BLaER1 treated with 17β-estradiol and CSF1 and Interleukin-3, amounts not matched to agents 10 nM and 100 nM (cell line): ENCODE results near the gene RNF214.

ENCODE experiments used
- H3K27ac ChIP-seq, 11 experiments: shearing (Covaris generic); formaldehyde crosslinking; 2 replicates each; pipeline ENCODE4 v1.8.1; 2022
- H3K27me3 ChIP-seq, 11 experiments: shearing (Covaris generic); formaldehyde crosslinking; 2 replicates each; pipeline ENCODE4 v1.8.1; 2022
- H3K36me3 ChIP-seq, 11 experiments: shearing (Covaris generic); formaldehyde crosslinking; 2 replicates each; pipeline ENCODE4 v1.8.1; 2022
- H3K4me1 ChIP-seq, 10 experiments: shearing (Covaris generic); formaldehyde crosslinking; 2 replicates each; pipeline ENCODE4 v1.8.1; 2022
- H3K4me2 ChIP-seq, 11 experiments: shearing (Covaris generic); formaldehyde crosslinking; 2 replicates each; pipeline ENCODE4 v1.8.1; 2022
- H3K4me3 ChIP-seq, 10 experiments: shearing (Covaris generic); formaldehyde crosslinking; 2 replicates each; pipeline ENCODE4 v1.8.1; 2022
- H3K9ac ChIP-seq, 11 experiments: shearing (Covaris generic); formaldehyde crosslinking; 2 replicates each; pipeline ENCODE4 v1.8.1; 2022
- H3K9me3 ChIP-seq, 11 experiments: shearing (Covaris generic); formaldehyde crosslinking; replicated peaks in 1 of 11; 2 replicates each; pipeline ENCODE4 v1.8.1; 2022
- H4K20me1 ChIP-seq, 11 experiments: shearing (Covaris generic); formaldehyde crosslinking; 2 replicates each; pipeline ENCODE4 v1.8.1; 2022
- Cebpa-rat ChIP-seq, 11 experiments: shearing (Covaris generic); IDR thresholded peaks; 2 replicates each; pipeline ENCODE4 v1.8.1; 2022

The RNF214 gene

DNA sequence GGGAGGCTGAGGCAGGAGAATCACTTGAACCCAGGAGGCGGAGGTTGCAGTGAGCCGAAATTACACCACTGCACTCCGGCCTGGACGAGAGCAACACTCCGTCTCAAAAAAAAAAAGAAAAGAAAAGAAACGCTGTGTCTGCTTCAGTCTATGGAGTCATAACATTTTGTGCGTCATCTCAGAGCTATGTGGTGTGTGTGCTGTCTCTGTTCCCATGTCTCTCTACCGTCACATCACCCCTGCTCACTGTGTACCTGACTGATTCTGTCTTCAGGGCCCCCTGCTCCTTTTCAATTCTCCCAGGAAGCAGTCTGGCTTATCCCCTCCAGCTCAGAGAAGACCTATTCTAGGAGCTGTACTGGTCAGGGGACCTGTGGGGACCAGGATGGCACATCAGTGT is 65.7 kb downstream of the RNF214 start:
- no peak overlapping the region for H3K4me2 ChIP-seq
- H3K9ac ChIP-seq, result no peak overlapping the region
- no peak for TF ChIP-seq Cebpa-rat (IDR thresholded peaks at IDR 0.05)
- H3K36me3 ChIP-seq, result peaks cover 0 to 35% (median 10%) of the 10 kb centered on the region in 11 experiments; a peak in 10 of 22 replicates
- no peak overlapping the region for H3K4me3 ChIP-seq
- H3K27me3 ChIP-seq, result no peaks in the 10 kb centered on the region
- no peak overlapping the region for H3K27ac ChIP-seq
- no peaks in the 10 kb centered on the region for H4K20me1 ChIP-seq
- H3K4me1 ChIP-seq, result peaks cover 0 to 10% (median 3%) of the 10 kb centered on the region in 10 experiments; a peak in 12 of 20 replicates
- no peaks in the 10 kb centered on the region for H3K9me3 ChIP-seq

DNA sequence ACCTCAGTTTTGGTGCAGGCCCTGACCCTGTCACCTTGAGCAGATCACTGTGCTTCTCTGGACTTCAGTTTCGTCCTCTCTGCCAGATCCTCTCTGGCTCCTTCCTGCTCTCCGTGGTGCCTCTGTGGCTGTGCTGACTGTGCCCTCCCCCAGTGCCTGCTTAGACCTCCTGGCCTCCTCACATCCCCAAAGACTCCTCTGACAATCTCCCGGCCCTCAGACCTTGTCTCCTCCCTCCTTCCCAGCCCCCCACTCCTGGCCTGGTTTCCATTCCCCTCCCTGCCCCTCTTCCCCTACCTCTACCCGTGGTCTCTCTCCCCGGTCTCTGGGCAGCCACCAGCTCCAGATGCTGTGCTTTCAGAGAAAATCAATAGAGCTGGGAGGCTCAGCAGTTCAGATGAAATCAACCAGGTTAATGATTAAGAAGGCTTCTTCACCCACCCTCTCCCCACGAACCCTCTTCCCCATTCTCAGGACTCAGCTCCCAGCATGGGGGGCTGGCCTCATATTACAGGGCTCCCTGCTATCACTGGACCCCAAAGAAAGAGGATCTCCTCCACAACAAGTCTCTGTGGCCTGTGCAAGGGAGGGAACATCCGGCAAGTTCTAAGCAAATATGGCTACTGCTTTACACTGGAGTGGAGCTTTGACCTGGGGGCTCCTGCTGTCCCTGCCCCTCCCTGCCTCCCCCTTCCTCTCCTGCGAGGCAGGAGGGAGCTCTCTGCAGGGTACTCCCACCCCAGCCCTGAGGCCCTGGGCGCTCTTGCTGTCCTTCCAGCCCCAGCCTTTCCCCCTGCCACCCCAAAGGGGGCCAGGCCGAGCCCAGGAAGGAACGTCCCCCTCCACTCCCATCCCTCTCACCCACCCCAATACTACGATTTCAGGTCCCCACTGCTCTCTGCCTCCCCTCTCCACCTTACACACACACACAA is 67.1 kb downstream of the RNF214 start:
- Histone ChIP-seq H3K9me3 (no peaks in the 10 kb centered on the region), H3K27ac (0 out of 22 replicates have a peak overlapping the region, but pooled peaks of 1 of the 11 experiments have one; percentile 5), H3K27me3 (no peaks in the 10 kb centered on the region), H3K4me1 (peaks cover 0 to 12% (median 10%) of the 10 kb centered on the region in 10 experiments; a peak in 12 of 20 replicates), H4K20me1 (no peaks in the 10 kb centered on the region), H3K4me2 (no peak overlapping the region), H3K9ac (no peak overlapping the region), H3K36me3 (peaks cover 0 to 24% (median 6%) of the 10 kb centered on the region in 11 experiments; a peak in 6 of 22 replicates), H3K4me3 (no peak overlapping the region)
- TF ChIP-seq Cebpa-rat (IDR thresholded peaks at IDR 0.05), result no peak

DNA sequence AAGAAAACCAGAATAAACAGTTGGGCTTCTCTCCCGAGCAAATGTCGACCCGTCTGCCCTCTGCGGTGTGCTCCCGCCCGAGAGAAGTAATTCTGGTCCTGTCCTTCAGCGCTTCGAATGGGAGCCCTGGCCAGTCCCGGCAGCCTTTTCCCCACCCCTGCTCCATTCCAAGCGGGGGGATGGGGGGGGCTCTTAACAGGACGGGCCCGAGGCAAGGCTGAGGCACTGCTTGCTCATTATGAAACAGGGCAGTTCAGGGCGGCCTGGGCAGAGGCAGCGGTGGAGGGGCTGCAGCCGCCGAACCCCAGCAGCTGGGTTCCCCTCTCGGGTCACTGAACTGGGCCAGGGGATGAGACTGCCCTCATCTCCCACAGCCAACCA is 67.8 kb downstream of the RNF214 start:
- no peaks in the 10 kb centered on the region for H3K9me3 ChIP-seq
- H3K36me3 ChIP-seq, result peaks cover 0 to 17% (median under 1%) of the 10 kb centered on the region in 11 experiments; a peak in 5 of 22 replicates
- no peaks in the 10 kb centered on the region; a peak in 1 of 22 replicates for H4K20me1 ChIP-seq
- no peak for TF ChIP-seq Cebpa-rat (IDR thresholded peaks at IDR 0.05)
- H3K4me3 ChIP-seq, result no peak overlapping the region
- H3K27me3 ChIP-seq, result no peaks in the 10 kb centered on the region
- H3K4me2 ChIP-seq, result no peak overlapping the region
- H3K4me1 ChIP-seq, result peaks cover 0 to 12% (median 10%) of the 10 kb centered on the region in 10 experiments; a peak in 12 of 20 replicates
- H3K27ac ChIP-seq, result no peak overlapping the region
- no peak overlapping the region for H3K9ac ChIP-seq

DNA sequence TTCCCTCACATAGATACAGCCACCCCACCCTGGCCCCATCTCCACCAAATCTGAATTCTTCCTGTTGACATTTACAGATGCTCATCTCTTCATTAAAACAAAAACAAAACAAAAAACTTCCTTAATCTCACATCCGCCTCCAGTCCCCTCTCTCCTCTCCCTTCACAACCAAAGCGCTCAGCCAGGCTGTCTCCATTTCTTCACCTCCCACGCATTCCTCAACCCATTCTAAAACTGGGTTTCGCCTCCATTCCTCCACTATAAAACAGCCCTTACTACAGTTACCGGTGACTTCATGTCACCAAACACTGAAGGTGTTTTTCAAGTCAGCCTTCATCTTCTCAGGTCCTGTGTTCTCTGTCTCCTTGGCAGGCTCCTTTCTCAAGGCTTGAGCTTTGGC is 68.3 kb downstream of the RNF214 start:
- TF ChIP-seq Cebpa-rat (IDR thresholded peaks at IDR 0.05), result no peak
- H3K9me3 ChIP-seq, result no peaks in the 10 kb centered on the region
- no peak overlapping the region for H3K4me2 ChIP-seq
- H3K4me3 ChIP-seq, result no peak overlapping the region
- no peak overlapping the region for H3K27ac ChIP-seq
- H3K27me3 ChIP-seq, result no peaks in the 10 kb centered on the region
- H3K36me3 ChIP-seq, result peaks cover 0 to 12% (median 0%) of the 10 kb centered on the region in 11 experiments; a peak in 3 of 22 replicates
- H3K9ac ChIP-seq, result no peak overlapping the region
- H3K4me1 ChIP-seq, result peaks cover 0 to 12% (median 10%) of the 10 kb centered on the region in 10 experiments; a peak in 12 of 20 replicates
- no peaks in the 10 kb centered on the region; a peak in 1 of 22 replicates for H4K20me1 ChIP-seq

DNA sequence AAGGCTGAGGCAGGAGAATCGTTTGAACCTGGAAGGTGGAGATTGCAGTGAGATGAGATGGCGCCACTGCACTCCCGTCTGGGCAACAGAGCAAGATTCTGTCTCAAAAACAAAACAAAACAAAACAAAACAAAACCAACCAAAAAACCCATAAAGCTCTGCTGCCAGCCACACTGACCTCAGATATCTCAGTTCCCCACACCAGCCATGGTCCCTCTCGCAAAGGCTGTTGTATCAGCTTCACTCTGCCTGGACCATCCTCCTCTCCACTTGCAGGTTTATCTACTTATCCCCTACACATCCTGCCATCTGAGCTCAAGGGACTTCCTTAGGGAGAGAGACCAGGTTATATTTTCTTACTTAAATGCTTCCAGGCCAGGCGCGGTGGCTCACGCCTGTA is 69.8 kb downstream of the RNF214 start:
- H3K36me3 ChIP-seq, result no peaks in the 10 kb centered on the region
- no peak overlapping the region for H3K9ac ChIP-seq
- no peaks in the 10 kb centered on the region for H3K27me3 ChIP-seq
- H3K4me2 ChIP-seq, result no peak overlapping the region
- H3K4me1 ChIP-seq, result peaks cover 0 to 12% (median 10%) of the 10 kb centered on the region in 10 experiments; a peak in 12 of 20 replicates
- H3K27ac ChIP-seq, result no peak overlapping the region
- no peaks in the 10 kb centered on the region; a peak in 2 of 22 replicates for H4K20me1 ChIP-seq
- TF ChIP-seq Cebpa-rat (IDR thresholded peaks at IDR 0.05), result no peak
- H3K9me3 ChIP-seq, result no peaks in the 10 kb centered on the region
- no peak overlapping the region for H3K4me3 ChIP-seq

DNA sequence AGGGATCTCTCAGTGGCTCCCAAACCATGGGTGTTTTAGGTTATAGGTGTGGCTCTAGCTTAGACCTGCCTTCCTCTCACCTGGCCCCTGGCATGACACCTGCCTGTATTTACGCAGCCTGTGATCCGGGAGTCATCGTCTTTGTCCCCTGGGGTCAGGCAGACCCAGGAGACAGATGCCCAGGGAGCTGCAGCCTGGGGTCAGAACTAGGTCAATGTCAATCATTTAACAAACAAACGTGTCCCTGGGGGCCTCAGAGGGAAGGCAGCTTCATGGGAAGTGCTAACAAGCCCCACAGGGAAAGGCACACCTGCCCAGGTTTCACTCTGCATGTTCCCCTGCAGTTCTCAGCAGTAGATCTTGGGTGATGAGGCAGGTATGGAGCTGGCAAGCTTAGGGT is 70.6 kb downstream of the RNF214 start:
- H3K4me1 ChIP-seq, result peaks cover 0 to 12% (median 10%) of the 10 kb centered on the region in 10 experiments; a peak in 12 of 20 replicates
- no peak overlapping the region for H3K27ac ChIP-seq
- no peak for TF ChIP-seq Cebpa-rat (IDR thresholded peaks at IDR 0.05)
- no peaks in the 10 kb centered on the region for H3K27me3 ChIP-seq
- no peak overlapping the region for H3K4me3 ChIP-seq
- peak overlapping the region in 8 of 11 experiments; percentile 8 to 68 (median 45); a peak in 11 of 22 replicates for H3K4me2 ChIP-seq
- H3K9ac ChIP-seq, result no peak overlapping the region
- no peaks in the 10 kb centered on the region for H3K36me3 ChIP-seq
- H4K20me1 ChIP-seq, result no peaks in the 10 kb centered on the region; a peak in 2 of 22 replicates
- no peaks in the 10 kb centered on the region for H3K9me3 ChIP-seq

DNA sequence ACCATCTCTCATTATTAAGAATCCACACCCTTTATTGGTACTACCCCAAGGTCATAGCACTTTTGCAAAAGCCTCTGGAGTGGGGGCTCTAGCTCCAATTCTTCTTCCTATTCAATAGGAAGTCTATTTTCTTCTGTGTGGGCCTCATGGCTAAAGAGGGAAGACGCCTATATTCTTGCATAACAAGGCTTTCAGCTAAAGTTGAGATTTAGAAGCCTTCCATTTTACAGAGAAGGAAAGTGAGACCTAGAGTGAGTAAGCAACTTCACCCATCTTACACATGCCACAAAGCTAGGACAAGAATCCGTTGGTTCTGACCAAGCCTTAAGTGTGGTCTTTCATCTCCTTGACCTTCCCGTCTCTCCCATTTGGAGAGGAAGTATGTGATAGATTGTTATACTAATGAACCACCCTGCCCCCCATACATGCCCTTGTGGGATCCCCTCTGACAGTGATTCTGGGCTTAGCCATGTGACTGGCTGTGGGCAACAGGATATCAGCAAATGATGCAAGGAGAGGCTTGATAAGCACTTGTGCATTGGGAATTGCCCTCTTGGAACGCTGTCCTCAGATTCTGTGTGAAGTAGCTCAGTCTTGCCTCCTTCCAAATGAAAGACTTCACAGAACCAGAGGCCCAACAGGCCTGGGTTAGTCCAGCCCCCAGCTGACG is 71.3 kb downstream of the RNF214 start:
- no peak overlapping the region for H3K27ac ChIP-seq
- TF ChIP-seq Cebpa-rat (IDR thresholded peaks at IDR 0.05), result no peak
- peaks cover 0 to 12% (median 10%) of the 10 kb centered on the region in 10 experiments; a peak in 12 of 20 replicates for H3K4me1 ChIP-seq
- no peak overlapping the region for H3K9ac ChIP-seq
- H3K4me2 ChIP-seq, result peak overlapping the region in 7 of 11 experiments; percentile 8 to 68 (median 53); a peak in 10 of 22 replicates
- H3K4me3 ChIP-seq, result no peak overlapping the region
- no peaks in the 10 kb centered on the region for H3K27me3 ChIP-seq
- no peaks in the 10 kb centered on the region for H3K9me3 ChIP-seq
- no peaks in the 10 kb centered on the region; a peak in 2 of 22 replicates for H4K20me1 ChIP-seq
- no peaks in the 10 kb centered on the region for H3K36me3 ChIP-seq

DNA sequence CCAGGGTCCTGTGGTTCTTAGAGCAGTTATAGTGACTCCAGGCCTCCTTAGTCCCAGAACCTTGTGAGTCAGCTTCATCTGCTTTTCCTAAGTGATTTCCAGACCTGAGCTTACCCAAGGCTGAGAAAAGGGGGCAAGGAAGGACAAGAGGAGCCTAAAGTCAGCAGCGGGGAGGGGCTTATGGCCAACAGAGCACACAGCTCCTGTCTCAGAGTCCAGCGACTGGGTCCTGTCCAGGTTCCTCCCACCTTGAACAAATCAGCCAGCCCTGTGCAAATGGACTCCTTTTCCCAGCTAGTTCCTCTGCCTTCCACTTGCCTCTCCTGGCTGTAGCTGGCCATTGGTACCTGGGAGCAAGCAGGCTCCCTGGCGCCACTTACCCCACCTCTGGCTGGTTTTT is 72.7 kb downstream of the RNF214 start:
- Histone ChIP-seq H3K4me1 (peaks cover 0 to 12% (median 10%) of the 10 kb centered on the region in 10 experiments; a peak in 12 of 20 replicates), H3K4me2 (no peak overlapping the region), H3K27me3 (no peaks in the 10 kb centered on the region), H3K9ac (no peak overlapping the region), H3K4me3 (no peak overlapping the region), H3K36me3 (no peaks in the 10 kb centered on the region), H3K9me3 (no peaks in the 10 kb centered on the region), H3K27ac (no peak overlapping the region), H4K20me1 (no peaks in the 10 kb centered on the region; a peak in 2 of 22 replicates)
- no peak for TF ChIP-seq Cebpa-rat (IDR thresholded peaks at IDR 0.05)

DNA sequence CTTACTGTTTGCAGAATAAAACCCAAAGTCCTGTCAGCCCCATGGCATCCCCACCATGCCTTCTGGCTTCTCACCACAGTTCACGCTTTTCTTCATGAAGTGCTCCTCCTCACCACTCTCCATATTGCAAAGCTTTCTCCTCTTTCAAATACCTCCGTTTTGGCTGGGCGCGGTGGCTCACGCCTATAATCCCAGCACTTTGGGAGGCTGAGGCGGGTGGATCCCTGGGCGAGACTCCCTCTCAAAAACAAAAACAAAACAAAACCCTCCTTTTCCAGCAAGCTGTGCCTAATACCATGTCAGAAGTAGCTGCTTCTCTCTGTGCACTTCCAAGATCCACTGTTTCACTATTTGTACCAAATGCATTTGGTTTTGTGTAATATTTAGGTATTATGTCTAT is 76.8 kb downstream of the RNF214 start:
- H4K20me1 ChIP-seq, result peaks cover 0 to 6% (median 0%) of the 10 kb centered on the region in 11 experiments; a peak in 3 of 22 replicates
- no peak overlapping the region for H3K4me3 ChIP-seq
- no peak overlapping the region for H3K9ac ChIP-seq
- peaks cover 0 to 21% (median 18%) of the 10 kb centered on the region in 10 experiments; a peak in 15 of 20 replicates for H3K4me1 ChIP-seq
- peaks cover 0 to 9% (median 4%) of the 10 kb centered on the region in 11 experiments; a peak in 11 of 22 replicates for H3K27me3 ChIP-seq
- no peaks in the 10 kb centered on the region for H3K9me3 ChIP-seq
- TF ChIP-seq Cebpa-rat (IDR thresholded peaks at IDR 0.05), result no peak
- H3K27ac ChIP-seq, result no peak overlapping the region
- H3K36me3 ChIP-seq, result no peaks in the 10 kb centered on the region
- no peak overlapping the region for H3K4me2 ChIP-seq
